Transverse colon (tissue), 4 donors: Measurements from ENCODE around the gene PHACTR3.
"Not testable (repeated sequence)": the region's sequence is repeated elsewhere in the genome, so short reads cannot be mapped to it uniquely, and the experiment has no call there.

Source experiments
- EP300 ChIP-seq: sonication (generic); formaldehyde crosslinking; IDR thresholded peaks from one replicate; pipeline ENCODE4 v1.6.1; 2017; ENCODE audit warnings: antibody characterized with exemption, low read depth
- POLR2A ChIP-seq: fragments of 450-650 bp; IDR thresholded peaks from one replicate; pipeline ENCODE4 v1.6.1; 2016; ENCODE audit warnings: antibody characterized with exemption, mild to moderate bottlenecking, moderate library complexity
- POLR2AphosphoS5 ChIP-seq, 3 donors: sonication (generic); formaldehyde crosslinking; IDR thresholded peaks; one replicate each; pipeline ENCODE4 v1.6.1; 2016; ENCODE audit warnings: antibody characterized with exemption in 3 of 3
- TF ChIP-seq, protein P1 (sequence below), 5 experiments: fragments of 200-600 bp in 3 of 5; fragments of 450-650 bp in 2 of 5; sonication (generic) in 3 of 5; IDR thresholded peaks; 1 replicate in 2 of 5; 2 replicates in 3 of 5; pipeline ENCODE4 v1.5.1; 2016 to 2017; ENCODE audit warnings: antibody characterized with exemption in 5 of 5, inconsistent platforms in 3 of 5, mild to moderate bottlenecking in 2 of 5, moderate library complexity in 1 of 5

DNA sequence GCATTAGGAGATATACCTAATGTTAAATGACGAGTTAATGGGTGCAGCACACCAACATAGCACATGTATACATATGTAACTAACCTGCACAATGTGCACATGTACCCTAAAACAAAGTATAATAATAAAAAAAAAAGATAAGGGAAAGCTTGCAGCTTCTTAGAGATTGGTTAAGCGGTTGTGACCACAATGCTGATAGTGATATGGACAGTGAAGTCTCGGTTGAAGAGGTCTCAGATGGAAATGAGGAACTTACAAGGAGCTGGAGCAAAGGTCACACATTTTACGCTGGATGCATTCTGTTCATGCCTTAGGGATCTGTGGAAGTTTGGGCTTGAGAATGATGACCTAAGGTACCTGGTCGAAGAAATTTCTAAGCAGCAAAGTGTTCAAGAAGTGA lies 252.6 kb downstream of the PHACTR3 start:
- TF ChIP-seq, protein P1, sequence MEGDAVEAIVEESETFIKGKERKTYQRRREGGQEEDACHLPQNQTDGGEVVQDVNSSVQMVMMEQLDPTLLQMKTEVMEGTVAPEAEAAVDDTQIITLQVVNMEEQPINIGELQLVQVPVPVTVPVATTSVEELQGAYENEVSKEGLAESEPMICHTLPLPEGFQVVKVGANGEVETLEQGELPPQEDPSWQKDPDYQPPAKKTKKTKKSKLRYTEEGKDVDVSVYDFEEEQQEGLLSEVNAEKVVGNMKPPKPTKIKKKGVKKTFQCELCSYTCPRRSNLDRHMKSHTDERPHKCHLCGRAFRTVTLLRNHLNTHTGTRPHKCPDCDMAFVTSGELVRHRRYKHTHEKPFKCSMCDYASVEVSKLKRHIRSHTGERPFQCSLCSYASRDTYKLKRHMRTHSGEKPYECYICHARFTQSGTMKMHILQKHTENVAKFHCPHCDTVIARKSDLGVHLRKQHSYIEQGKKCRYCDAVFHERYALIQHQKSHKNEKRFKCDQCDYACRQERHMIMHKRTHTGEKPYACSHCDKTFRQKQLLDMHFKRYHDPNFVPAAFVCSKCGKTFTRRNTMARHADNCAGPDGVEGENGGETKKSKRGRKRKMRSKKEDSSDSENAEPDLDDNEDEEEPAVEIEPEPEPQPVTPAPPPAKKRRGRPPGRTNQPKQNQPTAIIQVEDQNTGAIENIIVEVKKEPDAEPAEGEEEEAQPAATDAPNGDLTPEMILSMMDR (IDR thresholded peaks at IDR 0.05) = not testable (repeated sequence)
- TF ChIP-seq POLR2A; EP300; POLR2AphosphoS5 (IDR thresholded peaks at IDR 0.05): not testable (repeated sequence)
